ENCODE data around the gene SPRR3.
"Not testable (repeated sequence)": the region's sequence is repeated elsewhere in the genome, so short reads cannot be mapped to it uniquely, and the experiment has no call there.

SPRR3 gene

GRCh38 chr1:152983743-152984142 is 17.8 kb upstream of the SPRR3 start, which contains the start of gene SPRR1A:
TSS of gene SPRR1A (plus strand) at chr1:152984081. CDS start at chr1:152985231, 1,150 bp downstream.
- no peak for DNase-seq (ENCODE audit: low read depth)

GRCh38 chr1:152986578-152986977 is 15.0 kb upstream of the SPRR3 start:
- DNase-seq (ENCODE audit: low read depth): no peak

GRCh38 chr1:152993186-152993585 is 8.4 kb upstream of the SPRR3 start:
- no peak for DNase-seq (ENCODE audit: low read depth)

GRCh38 chr1:152995842-152996241 is 5.7 kb upstream of the SPRR3 start:
- no peak for DNase-seq (ENCODE audit: low read depth)

GRCh38 chr1:152996633-152997400 is 4.7 kb upstream of the SPRR3 start:
- DNase-seq (ENCODE audit: low read depth): no peak

GRCh38 chr1:152997901-152998300 is 3.6 kb upstream of the SPRR3 start:
- DNase-seq (ENCODE audit: low read depth): no peak

GRCh38 chr1:152998476-152998875 is 3.1 kb upstream of the SPRR3 start:
- no peak for DNase-seq (ENCODE audit: low read depth)

GRCh38 chr1:152999818-153000217 is 1.7 kb upstream of the SPRR3 start:
- no peak for DNase-seq (ENCODE audit: low read depth)

- DNase-seq (ENCODE audit: low read depth): no peak
Observed at GRCh38 chr1:153000294-153000693, 1.3 kb upstream of the SPRR3 start.

GRCh38 chr1:153011235-153011758 is 9.7 kb downstream of the SPRR3 start:
- DNase-seq (ENCODE audit: low read depth): not testable (repeated sequence)

GRCh38 chr1:153021829-153022228 is 20.3 kb downstream of the SPRR3 start:
- not testable (repeated sequence) for DNase-seq (ENCODE audit: low read depth)

GRCh38 chr1:153022340-153022739 is 20.8 kb downstream of the SPRR3 start:
- not testable (repeated sequence) for DNase-seq (ENCODE audit: low read depth)

- no peak for DNase-seq (ENCODE audit: low read depth)
Observed at GRCh38 chr1:153023109-153023508, 21.6 kb downstream of the SPRR3 start.

- DNase-seq (ENCODE audit: low read depth): no peak
Observed at GRCh38 chr1:153024413-153024812, 22.9 kb downstream of the SPRR3 start.

GRCh38 chr1:153025797-153026196 is 24.2 kb downstream of the SPRR3 start:
- DNase-seq (ENCODE audit: low read depth): no peak

GRCh38 chr1:153028766-153029165 is 27.2 kb downstream of the SPRR3 start:
- DNase-seq (ENCODE audit: low read depth): no peak

- no peak for DNase-seq (ENCODE audit: low read depth)
Observed at GRCh38 chr1:153030895-153031294, 29.3 kb downstream of the SPRR3 start, which contains the start of gene SPRR1B. TSS of gene SPRR1B (plus strand) at chr1:153031203. CDS start at chr1:153032346, 1,143 bp downstream.

- no peak for DNase-seq (ENCODE audit: low read depth)
Observed at GRCh38 chr1:153032073-153032472, 30.5 kb downstream of the SPRR3 start.

- DNase-seq (ENCODE audit: low read depth): peak; percentile 9
Observed at GRCh38 chr1:153032677-153033308, 31.2 kb downstream of the SPRR3 start.

GRCh38 chr1:153035211-153035610 is 33.7 kb downstream of the SPRR3 start:
- no peak for DNase-seq (ENCODE audit: low read depth)

- DNase-seq (ENCODE audit: low read depth): no peak
Observed at GRCh38 chr1:153040950-153041631, 39.5 kb downstream of the SPRR3 start, which contains the start of gene SPRR2D. TSS of gene SPRR2D (minus strand) at chr1:153041120. CDS start at chr1:153040346, 774 bp downstream.

- DNase-seq (ENCODE audit: low read depth): no peak
Observed at GRCh38 chr1:153049211-153049610, 47.7 kb downstream of the SPRR3 start.

Data from fibroblast of gingiva (primary cell).